ENCODE results near the gene POLE3.
"Not testable (repeated sequence)": the region's sequence is repeated elsewhere in the genome, so short reads cannot be mapped to it uniquely, and the experiment has no call there.

POLE3 gene

DNA sequence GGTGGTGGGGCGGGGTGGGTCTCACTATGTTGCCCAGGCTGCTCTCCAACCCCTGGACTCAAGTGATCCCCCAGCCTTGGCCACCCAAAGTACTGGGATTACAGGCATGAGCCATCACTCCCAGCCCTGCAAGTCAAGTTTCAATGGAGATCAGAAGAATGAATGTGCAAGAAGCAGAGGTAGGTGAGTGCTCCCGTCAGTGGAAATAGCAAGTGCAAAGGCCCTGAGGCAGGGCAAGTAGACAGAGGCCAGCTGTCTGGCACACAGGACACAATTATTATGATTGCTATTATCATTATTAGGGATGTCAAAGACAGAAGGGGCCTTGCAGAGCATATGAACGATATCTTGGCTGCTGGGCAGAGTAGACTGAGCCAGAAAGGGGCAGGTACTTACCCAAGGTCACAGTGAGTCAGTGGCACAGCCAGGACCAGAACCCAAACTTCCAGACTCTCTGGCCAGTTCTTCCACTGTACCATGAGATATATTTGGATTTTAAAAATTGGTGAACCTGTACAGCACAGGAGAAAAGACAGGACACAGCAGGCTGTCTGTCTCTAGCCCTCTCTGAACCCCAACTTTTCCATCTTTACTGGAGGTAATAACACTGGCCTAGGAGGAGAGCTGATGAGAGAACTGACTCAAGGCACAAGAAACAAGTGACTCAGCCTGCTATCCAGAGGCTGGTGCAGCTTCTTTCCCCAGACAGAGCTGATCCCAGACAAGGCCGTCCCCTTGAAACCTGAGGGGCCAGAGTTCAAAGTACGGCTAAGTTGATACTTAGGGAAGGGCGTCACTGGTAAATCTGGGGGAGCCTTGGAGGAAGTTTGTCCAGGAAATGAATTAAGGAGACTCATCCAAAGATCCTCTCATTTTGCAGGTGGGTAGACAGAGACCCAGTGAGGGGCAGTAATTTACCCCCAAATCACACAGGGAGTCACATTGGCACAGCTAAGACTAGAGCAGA is 35.1 kb downstream of the POLE3 start:
- no peak for DNase-seq

DNA sequence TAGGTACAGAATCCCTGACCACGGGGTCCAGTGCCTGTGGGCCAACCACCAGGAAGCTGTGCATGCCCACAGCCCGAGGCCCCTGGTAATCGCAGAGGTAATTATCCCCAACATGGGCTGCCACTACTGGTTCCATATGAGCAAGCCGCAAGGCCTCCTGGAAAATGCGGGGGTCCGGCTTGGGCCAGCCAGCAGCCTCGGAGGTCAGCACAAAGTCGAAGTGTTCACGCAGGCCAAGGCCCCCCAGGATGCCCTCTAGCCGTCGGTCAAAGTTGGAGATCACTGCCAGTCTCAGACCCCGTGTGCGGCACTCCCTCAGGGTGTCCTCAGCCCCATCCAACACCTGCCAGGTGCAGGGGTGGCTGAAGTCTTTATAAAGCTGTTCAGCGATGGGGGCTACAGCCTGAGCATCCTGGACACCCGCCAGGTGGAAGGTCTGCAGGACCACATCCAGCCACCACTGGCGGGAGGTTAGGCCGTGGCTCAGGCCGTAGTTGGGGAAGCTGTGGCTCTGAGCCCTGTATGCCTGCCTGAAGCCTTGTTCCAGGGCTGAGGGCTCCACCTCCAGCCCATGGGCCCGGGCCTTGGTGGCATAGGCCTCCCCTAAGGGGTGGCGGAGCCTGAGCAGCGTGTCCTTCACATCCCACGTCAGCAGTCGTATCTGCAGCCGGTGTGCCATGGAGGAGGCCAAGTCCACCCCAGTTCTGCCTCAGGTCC is 36.6 kb downstream of the POLE3 start:
- no peak for DNase-seq

DNA sequence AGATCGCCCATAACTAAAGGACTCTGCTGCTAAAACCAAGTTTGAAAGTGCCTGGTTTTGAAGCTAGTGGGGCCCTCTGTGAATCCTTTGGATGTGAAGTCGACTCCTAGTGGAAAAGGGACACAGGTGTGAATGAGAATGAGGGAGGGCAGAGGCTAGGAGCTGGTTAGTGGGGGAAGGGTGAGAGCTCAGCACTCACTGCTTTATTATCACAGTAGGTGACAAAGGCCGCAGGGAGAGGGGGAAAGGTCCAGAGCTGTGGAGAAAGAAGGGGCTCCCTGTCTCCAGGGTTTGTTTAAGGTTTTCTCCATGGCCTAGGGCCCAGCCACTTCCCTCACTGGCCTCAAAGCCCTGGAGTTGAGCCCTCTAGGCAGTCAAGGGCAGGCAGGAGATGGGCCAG is 37.2 kb downstream of the POLE3 start:
- no peak for DNase-seq

DNA sequence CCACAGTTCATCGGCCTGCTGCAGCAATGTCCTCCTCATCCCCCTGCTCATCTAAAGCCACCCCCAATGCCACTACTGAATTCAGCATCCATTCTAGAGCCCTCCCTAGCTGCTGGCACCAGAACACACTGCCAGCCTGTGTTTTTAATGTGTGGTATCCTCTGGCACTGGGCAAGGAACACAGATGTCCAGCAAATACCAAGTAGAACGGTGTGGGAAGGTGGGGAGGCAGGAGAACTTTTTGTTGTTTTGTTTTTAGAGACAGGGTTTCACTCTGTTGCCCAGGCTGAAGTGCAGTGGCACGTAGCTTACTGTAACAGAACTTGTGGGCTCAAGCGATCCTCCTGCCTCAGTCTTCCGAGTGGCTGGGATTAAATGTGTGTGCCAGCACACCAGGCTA is 38.4 kb downstream of the POLE3 start:
- no peak for DNase-seq

DNA sequence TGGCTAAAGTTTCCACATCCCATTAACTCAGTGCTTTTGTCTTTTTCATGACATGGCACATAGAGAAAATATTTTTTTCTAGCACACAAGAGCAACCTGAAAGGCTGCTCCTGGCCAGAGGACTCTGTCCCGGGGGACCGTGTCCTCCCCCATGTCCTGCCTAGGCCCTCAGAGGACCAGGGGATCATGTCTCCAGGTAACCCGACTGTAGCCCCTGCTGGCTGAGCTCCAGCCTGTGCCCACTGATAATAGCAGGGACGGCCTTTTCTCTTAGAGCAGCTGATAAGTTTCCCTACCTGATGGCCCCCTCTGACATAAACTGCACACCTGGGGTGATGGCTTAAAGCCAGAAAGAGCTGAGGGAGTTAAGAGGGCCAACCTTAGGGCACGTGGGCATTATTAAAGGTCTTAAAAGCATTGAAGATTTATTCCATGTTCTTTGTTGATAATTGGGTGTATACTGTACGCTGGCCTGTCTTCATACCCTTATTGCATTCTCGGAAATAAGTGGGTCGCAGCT is 39.6 kb downstream of the POLE3 start:
- no peak for DNase-seq

DNA sequence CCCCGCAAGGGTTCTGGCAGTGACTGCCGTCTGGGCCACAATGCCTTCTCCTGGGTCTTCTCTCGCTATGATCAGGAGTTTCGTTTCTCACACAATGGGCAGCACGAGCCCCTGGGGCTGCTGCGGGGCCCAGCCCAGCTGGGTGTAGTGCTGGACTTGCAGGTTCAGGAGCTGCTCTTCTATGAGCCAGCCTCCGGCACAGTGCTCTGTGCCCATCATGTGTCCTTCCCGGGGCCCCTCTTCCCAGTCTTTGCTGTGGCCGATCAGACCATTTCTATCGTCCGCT is 40.7 kb downstream of the POLE3 start:
- no peak for DNase-seq

DNA sequence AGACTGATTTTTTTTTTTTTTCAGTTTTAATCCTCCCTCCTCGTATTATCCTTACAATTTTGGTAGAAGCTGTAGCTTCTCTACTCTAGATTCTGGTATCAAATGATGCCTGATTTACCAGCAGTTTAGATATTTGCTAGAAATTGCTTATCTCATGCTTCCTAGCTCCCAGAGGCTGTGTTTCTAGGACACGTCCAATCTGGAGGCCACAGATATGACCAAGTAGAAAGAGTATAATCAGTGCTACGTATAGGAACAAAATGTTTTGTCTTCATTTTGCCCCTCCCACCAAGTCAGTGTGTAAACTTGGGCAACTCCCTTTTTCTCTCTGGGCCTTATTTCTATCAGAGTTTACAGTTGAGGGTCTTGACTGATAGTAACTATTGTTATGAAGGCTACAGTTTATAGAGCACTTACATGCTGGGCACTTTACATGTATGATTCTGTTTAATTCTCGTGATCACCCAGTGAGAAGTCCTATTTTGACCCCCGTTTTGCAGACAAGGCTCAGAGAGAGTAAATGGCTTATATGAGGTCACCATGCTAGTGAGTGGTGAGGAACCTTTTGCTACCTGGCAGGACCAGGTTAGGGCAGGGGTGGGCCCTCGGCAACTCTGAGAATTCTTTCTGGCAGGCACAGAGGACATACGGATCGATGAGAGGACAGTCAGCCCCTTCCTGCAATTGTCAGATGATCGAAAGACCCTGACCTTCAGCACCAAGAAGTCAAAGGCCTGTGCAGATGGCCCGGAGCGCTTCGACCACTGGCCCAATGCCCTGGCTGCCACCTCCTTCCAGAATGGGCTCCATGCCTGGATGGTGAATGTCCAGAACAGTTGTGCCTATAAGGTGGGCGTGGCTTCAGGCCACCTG is 41.3 kb downstream of the POLE3 start:
- DNase-seq, result no peak

DNA sequence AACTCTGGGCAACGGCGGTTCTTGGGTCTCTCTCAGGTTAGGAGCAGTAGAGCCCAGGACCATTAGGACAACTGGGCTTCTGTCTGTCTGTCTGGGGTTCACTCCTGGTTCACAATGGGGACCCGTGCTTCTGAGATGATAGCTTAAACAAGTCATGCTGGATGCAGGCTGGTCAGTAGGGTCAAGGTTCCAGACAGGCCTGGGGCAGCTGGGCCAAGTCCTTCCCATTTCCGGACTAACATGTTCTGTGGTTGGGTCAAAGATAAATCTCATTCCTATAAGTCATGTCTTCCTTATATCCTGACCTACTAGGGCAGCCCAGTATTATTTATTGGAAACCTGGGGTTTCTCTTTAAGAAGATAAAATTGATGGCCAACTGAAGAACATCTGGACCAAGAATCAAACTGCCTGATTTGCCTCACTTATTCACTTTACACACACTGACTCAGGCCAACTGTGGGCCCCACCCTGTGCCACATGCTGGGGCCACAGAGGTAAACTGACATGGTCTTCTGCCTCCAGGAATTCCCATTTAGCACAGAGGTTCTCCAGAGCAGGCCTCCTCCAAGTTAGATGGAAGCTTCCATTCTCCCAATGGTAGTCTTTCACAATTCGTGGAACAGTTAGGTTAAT is 42.0 kb downstream of the POLE3 start:
- no peak for DNase-seq

DNA sequence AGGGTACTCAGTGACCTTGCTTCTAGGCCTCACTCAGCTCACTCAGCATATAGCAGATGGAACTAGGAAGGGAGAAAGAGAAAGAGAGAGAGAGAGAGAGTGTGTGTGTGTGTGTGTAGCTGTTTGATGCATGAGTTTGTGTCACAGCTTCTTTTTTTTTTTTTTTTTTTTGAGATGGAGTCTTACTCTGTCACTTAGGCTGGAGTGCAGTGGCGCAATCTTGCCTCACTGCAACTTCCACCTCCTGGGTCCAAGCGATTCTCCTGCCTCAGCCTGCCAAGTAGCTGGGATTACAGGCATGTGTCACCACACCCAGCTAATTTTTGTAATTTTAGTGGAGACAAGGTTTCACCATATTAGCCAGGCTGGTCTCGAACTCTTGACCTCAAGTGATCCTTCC is 44.8 kb downstream of the POLE3 start:
- not testable (repeated sequence) for DNase-seq

DNA sequence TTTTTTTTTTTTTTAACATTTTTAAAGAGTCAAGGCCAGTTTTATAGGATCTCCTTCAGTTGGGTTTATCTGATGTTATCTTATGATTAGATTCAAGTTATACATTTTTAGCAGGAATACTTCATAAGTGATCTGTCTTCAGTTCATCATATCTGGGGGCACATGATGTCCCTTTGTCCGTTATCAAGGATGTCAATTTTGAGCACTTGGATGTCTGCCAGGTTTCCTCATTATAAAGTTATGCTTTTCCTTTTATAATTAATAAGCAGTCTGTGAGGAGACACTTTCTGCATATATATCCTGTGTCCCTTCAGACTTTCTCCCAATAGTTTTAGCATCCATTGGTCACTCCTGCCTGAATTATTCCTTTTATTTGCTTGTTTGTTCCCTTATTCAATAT is 45.5 kb downstream of the POLE3 start:
- DNase-seq, result no peak

DNA sequence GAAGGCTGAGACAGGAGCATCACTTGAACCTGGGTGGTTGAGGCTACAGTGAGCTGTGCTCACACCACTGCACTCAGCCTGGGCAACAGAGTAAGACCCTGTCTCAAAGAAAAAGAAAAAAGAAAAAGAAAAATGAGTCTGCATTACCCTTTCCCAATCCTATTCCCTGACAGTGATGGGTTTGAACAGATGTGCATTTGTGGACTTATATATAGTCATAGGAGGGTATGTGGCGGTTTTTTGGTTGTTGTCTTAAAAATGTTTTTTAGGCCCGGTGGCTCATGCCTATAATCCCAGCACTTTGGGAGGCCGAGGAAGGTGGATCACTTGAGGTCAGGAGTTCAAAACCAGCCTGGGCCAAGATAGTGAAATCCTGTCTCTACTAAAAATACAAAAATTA is 47.1 kb downstream of the POLE3 start:
- no peak for DNase-seq

DNA sequence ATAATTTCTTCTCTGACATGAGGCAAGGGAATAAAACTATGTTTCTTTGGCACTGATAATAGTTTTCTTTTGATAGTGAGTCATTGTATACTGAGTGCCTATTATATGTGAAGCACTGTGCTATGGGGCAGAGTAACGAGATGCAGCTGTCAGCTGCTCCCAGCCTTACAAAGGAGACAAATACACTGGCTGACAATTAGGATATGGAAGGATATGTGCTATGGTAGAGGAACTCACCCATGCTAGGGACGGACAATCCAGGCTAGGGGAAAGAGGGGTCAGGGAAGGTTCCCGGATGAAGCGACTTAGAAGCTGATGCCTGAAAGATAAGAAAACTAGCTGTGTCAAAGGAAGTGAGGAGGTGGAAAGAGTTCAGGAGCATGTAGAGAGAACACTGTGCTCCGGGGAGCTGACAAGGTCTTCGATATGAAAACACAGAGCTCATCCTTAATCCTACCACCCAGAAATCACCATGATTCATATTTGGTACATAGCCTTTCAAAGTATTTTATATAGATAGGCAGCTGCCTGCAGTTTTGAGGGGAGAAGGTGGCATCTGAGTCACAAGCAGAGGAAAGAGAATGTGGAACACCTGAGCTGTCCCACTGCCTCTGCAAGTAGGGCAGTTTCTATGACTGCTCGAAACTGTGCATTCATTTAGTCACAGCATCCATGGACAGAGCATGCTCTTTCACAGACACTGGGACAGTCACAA is 49.0 kb downstream of the POLE3 start:
- no peak for DNase-seq

DNA sequence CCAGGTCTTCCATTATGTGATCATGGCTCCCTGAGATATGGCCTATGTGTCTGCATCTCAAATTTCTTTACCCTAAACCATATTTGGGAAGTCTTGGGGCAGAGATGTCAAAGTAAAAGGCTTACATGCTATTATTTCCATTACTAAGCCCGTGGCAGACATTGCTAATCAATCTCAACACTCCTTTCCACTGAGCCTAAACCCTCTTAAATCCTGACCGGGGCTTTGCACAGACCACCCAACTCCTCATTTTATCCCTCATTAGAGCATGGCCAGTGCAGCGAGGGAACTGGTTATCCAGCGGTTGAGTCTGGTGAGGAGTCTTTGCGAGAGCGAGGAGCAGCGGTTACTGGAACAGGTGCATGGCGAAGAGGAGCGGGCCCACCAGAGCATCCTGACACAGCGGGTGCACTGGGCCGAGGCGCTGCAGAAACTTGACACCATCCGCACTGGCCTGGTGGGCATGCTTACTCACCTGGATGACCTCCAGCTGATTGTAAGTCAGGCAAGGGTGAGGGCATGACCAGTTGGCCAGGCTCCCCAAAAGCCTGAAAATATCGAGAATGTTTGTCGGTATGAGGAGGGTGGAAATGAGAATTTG is 50.1 kb downstream of the POLE3 start:
- no peak for DNase-seq

DNA sequence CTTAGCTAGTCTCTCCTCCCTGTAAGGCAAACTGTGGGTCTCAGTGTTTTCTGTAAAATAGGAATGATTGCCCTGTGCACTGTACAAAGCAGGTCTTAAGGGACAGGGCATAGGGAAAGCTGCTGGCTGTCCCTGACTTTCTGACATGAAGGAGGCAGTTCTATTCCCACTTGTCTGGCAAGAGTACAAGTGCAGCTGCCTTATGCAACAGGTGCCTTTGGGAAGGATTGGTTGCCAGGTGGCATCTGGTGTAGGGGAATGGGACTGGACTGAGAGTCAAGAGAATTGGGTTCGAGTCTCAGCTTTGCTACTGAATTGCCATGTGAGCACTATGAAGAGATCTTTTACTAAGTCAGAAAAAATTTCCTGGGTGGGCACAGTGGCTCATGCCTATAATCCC is 51.1 kb downstream of the POLE3 start:
- no peak for DNase-seq
